HEK293T (cell line): ENCODE results near the gene WASF1.

ENCODE experiments used
- BHLHE40 ChIP-seq: fragments of 450-650 bp; IDR thresholded peaks from 2 replicates; pipeline ENCODE4 v1.6.1; 2016; ENCODE audit warnings: mild to moderate bottlenecking, moderate library complexity, borderline replicate concordance
- FOXA1 ChIP-seq: fragments of 450-650 bp; IDR thresholded peaks from 2 replicates; pipeline ENCODE4 v1.6.1; 2016; ENCODE audit warnings: mild to moderate bottlenecking
- FOXK2 ChIP-seq: fragments of 450-650 bp; IDR thresholded peaks from 2 replicates; pipeline ENCODE4 v1.6.1; 2016; ENCODE audit warnings: mild to moderate bottlenecking
- SP1 ChIP-seq: fragments of 450-650 bp; IDR thresholded peaks from 2 replicates; pipeline ENCODE4 v1.6.1; 2017
- ZNF384 ChIP-seq: fragments of 450-650 bp; IDR thresholded peaks from 2 replicates; pipeline ENCODE4 v1.6.1; 2016

- TF ChIP-seq ZNF384: no peak
- no peak for TF ChIP-seq FOXA1
- TF ChIP-seq SP1: no peak
- TF ChIP-seq BHLHE40: no peak
- TF ChIP-seq FOXK2: no peak
These were observed 129.0 kb downstream of the WASF1 start for GRCh38 chr6:110050440-110050813.
